Skin epidermis (tissue), 12 donors: ENCODE results near the gene MLANA.

ENCODE experiments used
- H3K27ac ChIP-seq, 21 experiments: fragments of 200-600 bp; sonication (generic) in 11 of 21; one replicate each; pipeline ENCODE4 v1.5.0; 2020; ENCODE audit warnings: mild to moderate bottlenecking in 3 of 21, inconsistent platforms in 2 of 21, moderate library complexity in 2 of 21
- H3K4me3 ChIP-seq, 7 experiments: fragments of 200-600 bp; sonication (generic) in 2 of 7; one replicate each; pipeline ENCODE4 v1.5.0; 2020; ENCODE audit warnings: inconsistent platforms in 2 of 7, mild to moderate bottlenecking in 2 of 7, moderate library complexity in 1 of 7

The MLANA gene, protein sequence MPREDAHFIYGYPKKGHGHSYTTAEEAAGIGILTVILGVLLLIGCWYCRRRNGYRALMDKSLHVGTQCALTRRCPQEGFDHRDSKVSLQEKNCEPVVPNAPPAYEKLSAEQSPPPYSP

DNA sequence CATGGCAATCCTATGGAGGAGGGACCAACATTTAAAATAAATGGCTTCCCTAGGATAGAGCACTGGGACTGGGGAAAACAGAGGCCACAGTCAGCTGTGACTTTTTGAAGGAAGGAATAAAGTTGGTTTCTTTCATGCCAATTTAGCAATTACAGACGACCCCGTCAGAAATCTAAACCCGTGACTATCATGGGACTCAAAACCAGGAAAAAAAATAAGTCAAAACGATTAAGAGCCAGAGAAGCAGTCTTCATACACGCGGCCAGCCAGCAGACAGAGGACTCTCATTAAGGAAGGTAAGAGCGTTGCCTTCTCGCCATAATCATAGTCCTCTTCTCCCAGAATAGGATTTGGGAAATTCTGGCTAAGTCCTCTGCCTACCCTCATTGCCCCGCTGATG lies at the start of gene MLANA:
MLANA (plus strand) TSS at position 249 of the 400 bp plus-strand sequence. CDS start 1,586 bp downstream, outside the sequence.
- Histone ChIP-seq H3K4me3 (no peak within 1 kb of the TSS), H3K27ac (peak within 1 kb of the TSS in 3 of 21 experiments; percentile 21 to 76 (median 43))

DNA sequence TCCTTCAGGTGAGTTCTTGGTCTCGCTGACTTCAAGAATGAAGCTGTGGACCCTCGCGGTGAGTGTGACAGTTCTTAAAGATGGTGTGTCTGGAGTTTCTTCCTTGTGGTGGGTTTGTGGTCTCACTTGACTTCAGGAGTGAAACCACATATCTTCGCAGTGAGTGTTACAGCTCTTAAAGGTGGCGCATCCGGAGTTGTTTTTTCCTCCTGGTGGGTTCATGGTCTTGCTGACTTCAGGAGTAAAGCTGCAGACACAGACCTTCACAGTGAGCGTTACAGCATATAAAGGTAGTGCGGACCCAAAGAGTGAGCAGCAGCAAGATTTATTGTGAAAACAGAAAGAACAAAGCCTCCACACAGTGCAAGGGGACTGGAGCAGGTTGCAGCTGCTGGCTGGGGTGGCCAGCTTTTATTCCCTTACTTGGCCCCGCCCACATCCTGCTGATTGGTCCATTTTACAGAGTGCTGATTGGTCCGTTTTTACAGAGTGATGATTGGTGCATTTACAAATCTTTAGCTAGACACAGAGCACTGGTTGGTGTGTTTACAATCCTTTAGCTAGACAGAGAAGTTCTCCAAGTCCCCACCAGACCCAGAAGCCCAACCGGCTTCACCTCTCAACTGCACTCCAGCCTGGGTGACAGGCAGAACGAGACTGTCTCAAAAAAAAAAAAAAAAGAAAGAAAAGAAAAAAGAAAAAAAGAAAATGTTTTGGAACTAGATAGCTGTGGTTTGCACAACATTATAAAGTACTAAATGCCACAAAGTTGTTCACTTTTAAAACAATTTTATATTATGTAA lies 48.7 kb upstream of the MLANA start:
- no peak overlapping the region for H3K4me3 ChIP-seq
- H3K27ac ChIP-seq, result peak overlapping the region in 2 of 21 experiments; percentile 17 to 38

DNA sequence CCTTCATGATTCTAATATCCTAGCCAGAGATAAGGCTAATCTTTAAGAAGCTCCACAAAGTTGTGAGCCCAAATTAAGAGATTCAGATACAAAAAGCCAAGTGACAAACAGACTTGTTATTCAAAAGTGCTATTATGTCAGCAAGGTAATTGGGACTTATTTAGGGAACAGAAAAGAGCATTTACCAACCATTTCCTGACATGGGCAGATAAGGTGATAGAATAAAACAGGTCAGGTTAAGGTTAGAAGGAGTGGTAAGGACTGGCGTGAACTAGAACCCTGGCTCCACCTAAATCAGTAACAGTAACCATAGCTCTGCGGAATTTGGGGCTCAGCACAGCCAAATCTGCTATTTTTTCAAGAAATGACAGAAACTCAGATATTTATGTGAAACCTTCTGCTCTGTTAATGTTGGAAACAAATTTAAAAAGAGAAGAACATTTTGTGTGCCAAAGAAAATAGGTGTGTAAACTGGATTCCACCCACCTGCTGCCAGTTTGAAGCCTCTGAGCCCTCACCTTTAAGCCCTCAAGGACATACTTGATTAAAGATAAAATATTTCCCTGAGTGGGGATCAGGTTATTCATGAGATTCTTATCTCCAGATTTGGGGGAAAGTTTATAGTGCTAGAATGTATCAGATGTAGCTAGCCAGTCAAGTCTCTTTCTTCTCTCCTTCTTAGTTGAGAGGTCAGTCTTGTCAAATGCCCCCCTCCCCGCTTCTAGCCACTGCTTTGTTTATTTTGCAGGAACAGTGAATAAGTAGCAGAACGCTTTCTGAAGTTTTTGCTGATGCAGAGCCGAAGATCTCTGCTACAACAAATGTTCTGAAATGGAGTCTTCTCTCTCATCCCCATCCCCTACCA lies 47.5 kb upstream of the MLANA start:
- H3K4me3 ChIP-seq, result no peak overlapping the region
- peak overlapping the region in 6 of 21 experiments; percentile 1 to 75 (median 52) for H3K27ac ChIP-seq

DNA sequence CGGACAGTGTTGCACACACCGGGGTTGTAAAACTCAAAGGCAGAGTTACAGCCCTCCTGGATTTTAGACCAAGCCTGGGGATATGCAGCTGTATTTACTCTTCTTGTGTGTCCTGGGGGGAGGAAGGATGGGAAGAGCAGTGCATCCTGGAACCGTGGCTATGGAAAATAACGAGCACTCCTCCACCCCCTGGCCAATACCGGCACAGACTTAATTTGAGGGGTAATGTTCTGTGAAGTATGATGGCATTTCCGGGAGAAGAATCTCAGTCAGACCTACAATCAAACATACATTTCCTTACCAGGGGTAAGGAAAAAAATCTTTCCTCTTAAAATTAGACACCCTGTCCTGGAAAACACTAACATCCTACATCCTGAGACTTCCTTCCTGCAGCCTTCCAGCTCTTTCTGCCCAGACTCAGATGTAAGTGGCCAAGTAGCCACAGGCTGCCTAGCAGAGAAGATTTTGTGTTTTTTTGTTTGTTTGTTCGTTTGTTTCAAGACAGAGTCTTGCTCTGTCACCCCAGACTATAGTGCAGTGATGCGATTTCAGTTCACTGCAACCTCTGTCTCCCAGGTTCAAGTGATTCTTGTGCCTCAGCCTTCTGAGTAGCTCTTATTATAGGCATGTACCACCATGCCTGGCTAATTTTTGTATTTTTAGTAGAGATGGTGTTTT lies 46.8 kb upstream of the MLANA start:
- peak overlapping the region in 12 of 21 experiments; percentile 10 to 75 (median 44) for H3K27ac ChIP-seq
- no peak overlapping the region for H3K4me3 ChIP-seq

DNA sequence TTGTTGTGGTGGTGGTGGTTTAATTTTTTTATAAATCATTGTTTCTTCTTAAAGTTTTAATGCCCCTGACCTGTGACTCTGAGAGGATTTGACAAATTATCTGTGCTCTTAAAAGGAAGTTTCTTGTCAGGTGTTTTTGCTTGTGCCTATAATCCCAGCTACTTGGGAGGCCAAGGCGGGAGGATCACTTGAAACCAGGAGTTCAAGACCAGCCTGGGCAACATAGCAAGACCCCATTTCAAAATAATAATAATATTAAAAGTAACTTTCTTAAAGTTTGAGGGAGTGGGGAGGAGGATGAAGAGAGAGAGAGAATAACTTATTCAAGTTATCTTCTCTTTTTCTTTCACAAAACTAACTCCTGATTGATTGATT lies 45.5 kb upstream of the MLANA start:
- H3K4me3 ChIP-seq, result no peak overlapping the region
- peak overlapping the region in 7 of 21 experiments; percentile 17 to 75 (median 36) for H3K27ac ChIP-seq

DNA sequence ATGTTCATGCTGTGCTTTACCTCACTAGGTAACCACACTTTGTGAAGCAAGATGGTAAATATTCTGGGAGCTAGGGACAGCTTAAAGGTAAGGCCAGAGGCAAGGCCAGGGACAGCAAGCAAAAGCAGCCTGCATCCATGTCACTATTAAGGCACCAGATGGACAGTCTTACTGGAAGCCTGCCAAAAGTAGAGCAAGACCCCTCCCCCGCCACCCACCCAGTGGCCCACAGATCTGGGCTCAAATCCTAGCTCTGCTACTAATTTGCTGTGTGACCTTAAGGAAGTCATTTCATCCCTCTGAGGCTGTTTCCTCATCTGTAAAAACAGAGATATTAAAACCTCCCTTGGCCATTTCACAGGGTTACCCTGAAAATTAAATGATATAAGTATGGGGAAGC lies 44.6 kb upstream of the MLANA start:
- H3K27ac ChIP-seq, result peak overlapping the region in 2 of 21 experiments; percentile 7 to 30
- no peak overlapping the region for H3K4me3 ChIP-seq

DNA sequence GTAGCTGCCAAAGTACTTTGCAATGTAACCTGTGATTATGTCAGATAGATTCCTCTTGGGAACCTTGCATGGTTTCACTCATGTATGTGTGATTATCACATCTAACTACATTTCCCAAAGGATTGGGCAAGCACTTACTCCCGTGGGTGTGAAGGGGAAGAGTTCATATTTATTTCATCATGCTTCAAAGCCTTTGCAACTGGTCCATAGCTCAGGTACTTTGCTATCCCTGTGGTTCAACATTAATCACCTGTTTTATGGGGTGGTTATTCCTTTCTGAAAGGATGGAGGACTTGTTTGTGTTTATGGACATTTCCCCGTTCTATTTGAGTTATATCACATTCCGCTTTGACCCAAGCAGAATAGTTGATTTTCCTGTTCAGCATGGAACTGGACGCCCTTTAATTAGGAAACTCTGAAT lies 44.2 kb upstream of the MLANA start:
- H3K4me3 ChIP-seq, result no peak overlapping the region
- no peak overlapping the region for H3K27ac ChIP-seq

DNA sequence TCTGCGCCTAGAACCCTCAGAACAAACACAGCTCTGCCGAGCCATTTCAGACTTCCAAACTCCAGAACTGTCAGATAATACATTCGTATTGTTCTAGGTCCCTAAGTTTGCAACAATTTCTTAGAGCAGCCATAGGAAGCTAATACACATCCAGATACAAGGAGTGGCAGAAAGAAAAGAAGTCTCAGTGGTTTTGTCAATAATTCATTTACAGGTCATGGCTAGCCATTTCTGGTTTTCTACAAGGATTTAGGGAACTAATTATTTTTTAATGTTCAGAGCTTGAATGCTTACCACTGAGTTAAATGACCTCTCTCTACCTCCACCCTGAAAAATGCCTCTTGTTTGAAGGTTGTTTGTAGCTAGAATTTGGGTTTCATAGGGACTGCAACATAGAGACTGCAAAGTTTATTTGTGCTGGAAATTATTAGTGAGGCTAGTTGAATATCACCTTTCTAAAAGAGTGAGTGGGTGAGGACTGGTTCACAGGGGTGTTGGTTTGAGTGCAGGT lies 42.3 kb upstream of the MLANA start:
- no peak overlapping the region for H3K27ac ChIP-seq

DNA sequence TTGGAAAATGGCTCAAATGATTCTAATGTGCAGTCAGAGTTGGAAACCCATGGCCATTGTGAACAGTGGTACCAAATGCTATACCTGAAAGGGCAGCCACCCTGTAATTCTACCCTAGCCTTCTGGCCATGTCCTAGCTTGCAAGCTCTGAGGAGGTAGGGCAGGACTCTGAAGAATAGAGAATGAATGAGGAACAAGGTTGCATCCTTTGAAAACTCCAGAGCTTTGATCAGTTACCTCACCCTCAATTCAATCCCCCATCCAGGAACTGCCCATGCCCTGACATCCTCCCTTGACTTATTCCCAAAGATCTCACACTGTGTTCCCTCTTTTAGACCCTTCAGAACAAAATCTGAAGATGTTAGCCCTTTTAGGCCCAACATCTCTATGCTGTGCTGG lies 40.0 kb upstream of the MLANA start:
- no peak overlapping the region for H3K4me3 ChIP-seq
- peak overlapping the region in 4 of 21 experiments; percentile 4 to 68 (median 62) for H3K27ac ChIP-seq

More for the DNA sequence above, 42.3 kb upstream of the MLANA start:
- H3K4me3 ChIP-seq, result no peak overlapping the region

DNA sequence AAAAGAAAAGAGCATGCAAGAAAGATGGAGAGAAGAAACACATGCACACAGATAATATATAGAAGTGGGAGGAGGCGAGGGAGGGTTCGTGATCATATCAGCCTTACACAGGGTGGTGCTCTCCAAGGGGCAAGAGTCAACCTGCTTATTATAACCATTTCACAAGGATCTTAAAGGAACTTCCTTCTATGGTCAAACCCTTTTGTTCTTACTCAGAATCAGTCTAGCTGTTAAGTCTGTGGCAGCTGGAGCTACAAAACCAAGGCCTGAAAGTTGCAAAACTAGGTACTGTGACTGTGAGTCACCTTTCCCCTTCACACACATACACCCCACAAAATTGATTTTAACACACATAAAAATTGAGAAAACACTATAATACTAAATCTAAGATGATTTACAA lies 39.2 kb upstream of the MLANA start:
- H3K27ac ChIP-seq, result peak overlapping the region in 6 of 21 experiments; percentile 4 to 68 (median 48)

DNA sequence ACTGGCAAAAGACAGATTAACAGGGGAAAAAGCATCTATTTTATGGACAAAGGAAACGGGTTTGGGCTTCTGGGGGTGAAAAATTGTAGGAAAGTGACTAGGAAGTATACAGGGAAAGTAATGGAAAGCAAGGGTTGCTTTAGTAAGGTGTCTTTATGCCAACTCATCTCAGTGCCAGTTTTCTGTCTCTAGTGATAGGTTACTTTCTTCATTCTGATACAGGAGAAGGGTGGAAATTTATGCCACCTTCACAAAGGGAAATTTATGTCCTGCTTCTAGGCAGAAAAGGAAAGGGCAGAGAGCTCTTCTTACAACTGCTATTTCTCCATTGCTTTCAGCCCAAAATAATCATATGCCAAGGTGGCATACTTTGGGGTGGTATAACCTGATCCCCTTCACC lies 37.7 kb upstream of the MLANA start:
- H3K27ac ChIP-seq, result peak overlapping the region in 1 of 21 experiments; percentile 25

More for the DNA sequence above, 39.2 kb upstream of the MLANA start:
- H3K4me3 ChIP-seq, result no peak overlapping the region

DNA sequence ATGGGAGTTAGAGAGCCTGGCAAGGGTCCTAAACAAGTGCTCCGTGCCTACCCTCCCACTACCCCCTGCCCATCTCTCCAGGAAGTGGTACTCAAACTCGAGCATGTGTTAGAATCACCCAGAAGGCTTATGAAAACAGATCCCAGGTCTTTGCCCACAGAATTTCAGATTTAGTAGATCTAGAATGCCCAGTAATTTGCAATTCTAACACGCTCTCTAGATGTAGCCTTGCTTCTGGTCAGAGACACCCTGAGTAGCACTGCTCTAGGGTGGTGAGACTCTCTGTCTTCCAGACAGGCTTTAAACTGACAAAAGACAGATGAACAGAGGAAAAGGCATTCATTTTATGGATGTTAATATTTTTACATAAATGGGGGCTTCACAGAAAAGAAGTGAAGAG lies 37.1 kb upstream of the MLANA start:
- Histone ChIP-seq H3K4me3 (no peak overlapping the region), H3K27ac (no peak overlapping the region)

More for the DNA sequence above, 37.7 kb upstream of the MLANA start:
- H3K4me3 ChIP-seq, result no peak overlapping the region

DNA sequence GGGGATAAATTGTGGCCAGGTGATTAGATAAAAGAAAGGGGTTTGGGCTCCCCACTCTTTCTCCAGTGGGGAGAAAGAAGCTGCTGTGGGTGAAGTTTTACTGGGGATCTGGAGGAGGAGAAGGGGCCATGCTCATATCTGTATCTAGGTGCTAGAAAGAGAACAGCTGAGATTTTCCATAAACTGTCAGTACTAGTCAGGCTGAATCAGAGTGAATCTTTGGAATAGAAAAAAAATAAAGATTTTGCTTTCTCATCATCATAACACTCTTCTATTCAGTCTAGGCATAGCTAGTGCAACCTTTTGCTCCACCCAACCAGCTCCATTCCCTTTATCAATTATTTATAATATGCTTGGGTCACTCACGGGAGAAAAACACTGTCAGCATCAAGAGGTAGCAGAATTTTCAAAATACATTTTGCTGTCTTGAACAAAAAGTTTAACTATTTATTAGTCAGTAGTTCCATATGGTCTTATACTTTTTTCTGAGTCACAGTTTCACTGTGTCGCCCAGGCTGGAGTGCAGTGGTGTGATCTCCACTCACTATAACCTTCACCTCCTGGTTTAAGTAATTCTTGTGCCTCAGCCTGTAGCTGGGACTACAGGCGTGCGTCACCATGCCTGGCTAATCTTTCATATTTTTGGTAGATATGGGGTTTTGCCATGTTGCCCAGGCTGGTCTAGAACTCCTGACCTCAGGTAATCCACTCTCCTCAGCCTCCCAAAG lies 36.5 kb upstream of the MLANA start:
- no peak overlapping the region for H3K27ac ChIP-seq
- no peak overlapping the region for H3K4me3 ChIP-seq

DNA sequence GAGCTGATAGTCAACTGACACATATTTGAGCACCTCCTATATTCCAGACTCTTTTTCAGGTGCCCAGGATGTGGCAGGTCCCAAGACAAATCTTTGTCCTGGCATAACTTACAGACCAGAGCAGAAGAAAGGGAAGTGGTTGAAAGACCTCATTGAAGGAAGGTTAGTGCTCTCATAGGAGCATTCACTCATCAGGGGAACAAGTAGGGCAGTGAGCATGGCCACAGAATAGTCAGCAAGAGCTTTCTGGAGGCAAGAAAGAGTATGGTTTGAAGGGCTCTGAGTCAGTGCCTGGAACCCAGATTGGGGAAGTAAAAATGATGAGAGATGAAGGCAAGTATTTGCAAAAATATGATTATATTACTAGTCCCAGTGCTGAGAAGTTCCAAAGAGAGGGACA lies 32.8 kb upstream of the MLANA start:
- Histone ChIP-seq H3K4me3 (no peak overlapping the region), H3K27ac (no peak overlapping the region)

DNA sequence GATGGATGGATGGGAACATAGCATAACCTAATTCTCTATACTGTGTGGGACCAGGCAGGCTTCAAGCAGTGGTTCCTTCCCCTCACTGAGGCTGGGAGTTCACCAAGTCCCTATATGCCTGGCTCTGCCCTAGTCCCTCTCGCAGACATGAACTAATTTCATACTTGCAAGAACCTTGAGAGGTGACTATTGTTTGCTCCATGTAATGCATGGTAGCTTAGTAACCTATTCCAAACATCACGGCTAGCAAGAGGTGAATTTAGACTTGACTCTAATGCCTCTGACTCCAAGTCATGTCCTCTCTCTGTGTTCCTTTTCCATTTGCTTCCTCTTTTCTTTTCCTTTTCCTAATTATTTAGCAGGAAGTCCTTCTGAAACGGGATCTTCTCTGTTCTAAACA lies 31.9 kb upstream of the MLANA start:
- Histone ChIP-seq H3K4me3 (no peak overlapping the region), H3K27ac (no peak overlapping the region)

DNA sequence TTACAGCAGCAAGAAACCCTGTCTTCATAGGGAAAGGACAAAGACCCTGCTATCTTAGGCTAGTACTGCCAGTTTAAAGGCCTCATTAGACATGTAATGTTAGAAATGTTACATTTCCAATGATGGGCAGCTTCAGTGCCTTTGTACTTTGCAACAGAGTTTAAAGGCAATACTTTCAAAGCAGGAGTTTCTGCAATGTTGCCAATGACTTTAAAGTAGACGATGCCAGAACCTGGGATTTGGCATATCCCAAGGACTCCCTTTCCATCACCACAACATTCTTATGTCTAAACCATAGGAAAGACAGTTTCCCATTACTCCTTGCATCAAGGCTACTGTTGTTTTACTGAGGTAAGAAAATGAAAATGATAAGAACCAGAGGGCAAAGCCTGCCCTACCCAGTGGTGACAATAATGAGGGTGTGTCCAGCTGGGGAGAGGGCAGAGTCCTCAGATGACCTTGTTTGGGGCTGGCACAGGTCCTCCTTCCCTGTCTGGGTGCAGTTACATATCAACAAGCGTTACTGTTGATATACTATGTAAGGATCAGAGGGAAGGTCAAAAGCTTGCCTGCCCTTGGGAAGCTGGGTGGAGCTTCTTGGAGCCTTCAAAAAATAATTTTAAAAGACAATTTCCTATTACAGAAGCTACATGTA lies 27.5 kb upstream of the MLANA start:
- H3K27ac ChIP-seq, result no peak overlapping the region
- no peak overlapping the region for H3K4me3 ChIP-seq

DNA sequence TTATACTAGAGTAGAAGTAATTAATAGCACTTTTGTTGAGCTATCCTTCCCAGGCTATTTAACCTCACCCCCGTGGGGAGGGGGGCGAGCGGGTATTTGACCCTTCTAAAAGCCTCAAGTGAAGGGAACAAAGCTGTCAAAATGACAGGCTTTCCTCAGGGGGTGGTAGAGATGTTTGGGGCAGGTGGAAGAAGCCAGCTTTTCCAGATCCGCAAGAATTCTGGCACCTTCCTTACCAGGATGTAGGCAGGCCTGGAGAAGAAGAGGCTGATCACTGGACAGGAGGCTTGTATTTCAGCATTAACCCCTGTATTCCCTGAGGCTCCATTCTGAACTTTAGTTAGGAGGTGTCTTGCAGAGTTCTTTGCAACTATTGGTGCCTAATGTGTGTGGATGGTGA lies 26.2 kb upstream of the MLANA start:
- Histone ChIP-seq H3K4me3 (no peak overlapping the region), H3K27ac (no peak overlapping the region)

DNA sequence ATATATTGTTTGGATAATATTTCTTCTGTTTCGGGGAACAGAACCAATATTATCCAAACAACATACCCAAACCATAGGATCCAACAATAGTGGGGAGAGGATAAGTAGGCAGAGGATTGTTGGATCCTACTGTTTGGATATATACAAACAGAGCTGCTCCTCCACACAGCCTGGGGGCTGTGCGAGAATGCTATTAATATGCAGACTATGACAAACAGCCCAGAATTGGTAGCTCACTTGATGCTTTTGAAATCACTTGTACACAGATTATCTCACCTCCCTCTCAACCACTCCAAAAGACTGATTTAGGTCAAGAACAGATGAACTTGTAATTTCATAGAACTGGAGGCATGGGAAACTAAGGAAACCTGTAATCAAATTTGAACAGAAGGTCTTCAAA lies 24.4 kb upstream of the MLANA start:
- Histone ChIP-seq H3K27ac (no peak overlapping the region), H3K4me3 (no peak overlapping the region)
